Measurements from ENCODE around the gene POLN.

GRCh38 chr4:2075987-2076907, 165.7 kb downstream of the POLN start:
- TF ChIP-seq POLR2AphosphoS5 (IDR thresholded peaks at IDR 0.05) (no peak), CTCF (IDR thresholded peaks at IDR 0.05) (no peak), POLR2A (IDR thresholded peaks at IDR 0.05) (no peak)
